ENCODE results near the gene SLC25A19. TPM values are rescaled to one million over a fixed set of nuclear protein-coding genes. Genes with fewer than 3 reads are reported as not detected.
"Not testable (repeated sequence)": the region's sequence is repeated elsewhere in the genome, so short reads cannot be mapped to it uniquely, and the experiment has no call there.

Gene SLC25A19
- total RNA-seq, 4 donors from 2014 or later: 16.7 to 23.1 (median 20.1) TPM

GRCh38 chr17:75301502-75302206 lies 12.4 kb upstream of the SLC25A19 start:
- TF ChIP-seq EP300 (IDR thresholded peaks at IDR 0.05): peak in 1 of 2 donors; percentile 7
- TF ChIP-seq, protein P1, sequence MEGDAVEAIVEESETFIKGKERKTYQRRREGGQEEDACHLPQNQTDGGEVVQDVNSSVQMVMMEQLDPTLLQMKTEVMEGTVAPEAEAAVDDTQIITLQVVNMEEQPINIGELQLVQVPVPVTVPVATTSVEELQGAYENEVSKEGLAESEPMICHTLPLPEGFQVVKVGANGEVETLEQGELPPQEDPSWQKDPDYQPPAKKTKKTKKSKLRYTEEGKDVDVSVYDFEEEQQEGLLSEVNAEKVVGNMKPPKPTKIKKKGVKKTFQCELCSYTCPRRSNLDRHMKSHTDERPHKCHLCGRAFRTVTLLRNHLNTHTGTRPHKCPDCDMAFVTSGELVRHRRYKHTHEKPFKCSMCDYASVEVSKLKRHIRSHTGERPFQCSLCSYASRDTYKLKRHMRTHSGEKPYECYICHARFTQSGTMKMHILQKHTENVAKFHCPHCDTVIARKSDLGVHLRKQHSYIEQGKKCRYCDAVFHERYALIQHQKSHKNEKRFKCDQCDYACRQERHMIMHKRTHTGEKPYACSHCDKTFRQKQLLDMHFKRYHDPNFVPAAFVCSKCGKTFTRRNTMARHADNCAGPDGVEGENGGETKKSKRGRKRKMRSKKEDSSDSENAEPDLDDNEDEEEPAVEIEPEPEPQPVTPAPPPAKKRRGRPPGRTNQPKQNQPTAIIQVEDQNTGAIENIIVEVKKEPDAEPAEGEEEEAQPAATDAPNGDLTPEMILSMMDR (IDR thresholded peaks at IDR 0.05): no peak
- Histone ChIP-seq H3K4me1 (no peaks in the 10 kb centered on the region), H3K4me3 (no peak overlapping the region), H3K27me3 (no peaks in the 10 kb centered on the region), H3K27ac (no peak overlapping the region), H3K36me3 (no peaks in the 10 kb centered on the region), H3K9me3 (no peaks in the 10 kb centered on the region)
- no peak for DNase-seq (ENCODE audit: low spot score in 2 of 2)
- WGBS, 2 donors: 83 to 86% methylated on average over 16 to 17 of the region's 17 CpGs

DNA sequence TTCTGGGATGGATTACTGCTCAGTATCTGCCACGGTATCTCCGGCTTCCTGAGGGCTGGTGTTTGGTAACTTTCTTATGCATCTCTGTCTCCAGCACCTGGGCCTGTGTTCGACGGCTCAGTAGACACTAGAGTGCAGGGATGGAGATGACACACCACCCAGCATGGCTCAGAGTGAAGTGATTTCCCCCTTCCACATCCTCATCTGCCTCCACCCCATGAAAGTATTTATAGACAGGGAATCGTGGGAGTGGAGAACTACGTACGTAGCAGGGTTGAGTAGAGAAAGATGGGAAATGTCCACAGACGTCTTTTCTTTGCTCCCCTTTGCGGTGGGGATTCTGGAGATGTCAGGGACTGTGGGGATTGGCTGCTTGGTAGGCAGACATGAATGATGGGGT lies 11.8 kb upstream of the SLC25A19 start:
- Histone ChIP-seq H3K27me3 (no peaks in the 10 kb centered on the region), H3K27ac (no peak overlapping the region), H3K36me3 (no peaks in the 10 kb centered on the region), H3K4me3 (no peak overlapping the region), H3K4me1 (no peaks in the 10 kb centered on the region), H3K9me3 (no peaks in the 10 kb centered on the region)
- no peak for DNase-seq (ENCODE audit: low spot score in 2 of 2)
- TF ChIP-seq POLR2A (IDR thresholded peaks at IDR 0.05) (no peak), EP300 (IDR thresholded peaks at IDR 0.05) (no peak)
- TF ChIP-seq, protein P1 (IDR thresholded peaks at IDR 0.05): no peak
- 71 to 74% methylated on average over 9 of the region's 9 CpGs for WGBS, 2 donors

GRCh38 chr17:75300280-75300679 lies 11.0 kb upstream of the SLC25A19 start:
- H3K27me3 ChIP-seq: no peaks in the 10 kb centered on the region

DNA sequence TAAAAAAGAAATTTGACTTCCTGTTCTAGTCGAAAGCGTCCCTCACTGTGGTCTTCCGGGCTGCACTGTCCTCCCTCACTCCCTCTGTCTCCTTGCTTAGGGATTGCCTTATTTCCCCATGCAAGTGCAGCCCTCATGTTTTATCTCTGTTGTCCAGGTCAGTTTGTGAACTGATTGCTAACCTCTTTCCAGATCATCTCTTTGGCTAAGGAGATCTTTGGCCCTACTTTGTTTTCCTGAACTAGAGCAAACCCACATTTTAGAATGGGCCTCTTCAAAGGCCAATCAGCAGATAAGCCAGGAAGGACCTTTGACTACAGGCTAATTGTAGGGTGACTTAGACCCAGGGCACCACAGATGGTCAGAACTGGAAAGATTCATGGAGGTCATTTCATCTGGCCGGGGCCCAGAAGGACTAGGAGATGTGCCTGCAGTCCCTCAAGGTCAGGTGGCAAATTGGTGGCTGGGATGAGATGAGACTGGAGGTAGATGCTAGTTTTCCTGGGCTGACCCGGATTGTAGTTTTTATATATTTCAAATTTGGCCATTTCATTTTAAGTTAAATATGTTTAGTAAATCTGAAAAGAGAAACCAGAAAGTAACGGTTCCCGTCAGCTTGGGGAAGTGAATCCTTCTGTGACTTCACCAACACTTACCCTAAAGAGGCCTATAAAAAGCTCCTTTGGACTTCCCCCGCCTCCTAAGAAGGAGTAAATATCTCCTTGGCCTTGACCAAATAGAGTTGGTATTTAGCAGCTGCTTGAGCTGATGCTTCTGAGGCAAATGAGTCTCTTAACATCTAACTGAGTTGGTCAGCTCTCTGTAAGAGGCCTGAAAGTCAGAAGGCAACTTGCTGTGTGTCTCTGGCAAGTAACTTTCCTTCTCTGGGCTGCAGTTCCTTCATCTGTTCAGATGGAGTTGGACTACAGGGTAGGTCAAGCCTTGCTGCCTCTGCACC lies 6.2 kb upstream of the SLC25A19 start:
- Histone ChIP-seq H3K36me3 (no peaks in the 10 kb centered on the region), H3K4me3 (no peak overlapping the region), H3K9me3 (no peaks in the 10 kb centered on the region), H3K4me1 (no peaks in the 10 kb centered on the region), H3K27me3 (no peaks in the 10 kb centered on the region), H3K27ac (peak overlapping the region in 3 of 4 donors; percentile 70 to 73 (median 71))
- DNase-seq (ENCODE audit: low spot score in 2 of 2): no peak
- WGBS, 2 donors: 78 to 85% methylated on average over 8 of the region's 8 CpGs
- TF ChIP-seq, protein P1 (IDR thresholded peaks at IDR 0.05): no peak
- peak in 1 of 2 donors; percentile 8 for TF ChIP-seq EP300 (IDR thresholded peaks at IDR 0.05)
- TF ChIP-seq POLR2A (IDR thresholded peaks at IDR 0.05): no peak

More at GRCh38 chr17:75300280-75300679, 11.0 kb upstream of the SLC25A19 start:
- Histone ChIP-seq H3K4me3 (no peak overlapping the region), H3K27ac (no peak overlapping the region), H3K36me3 (no peaks in the 10 kb centered on the region), H3K4me1 (no peaks in the 10 kb centered on the region), H3K9me3 (no peaks in the 10 kb centered on the region)
- 77 to 82% methylated on average over 7 of the region's 7 CpGs for WGBS, 2 donors
- TF ChIP-seq POLR2A (IDR thresholded peaks at IDR 0.05) (no peak), EP300 (IDR thresholded peaks at IDR 0.05) (no peak)
- TF ChIP-seq, protein P1 (IDR thresholded peaks at IDR 0.05): no peak
- no peak for DNase-seq (ENCODE audit: low spot score in 2 of 2)

DNA sequence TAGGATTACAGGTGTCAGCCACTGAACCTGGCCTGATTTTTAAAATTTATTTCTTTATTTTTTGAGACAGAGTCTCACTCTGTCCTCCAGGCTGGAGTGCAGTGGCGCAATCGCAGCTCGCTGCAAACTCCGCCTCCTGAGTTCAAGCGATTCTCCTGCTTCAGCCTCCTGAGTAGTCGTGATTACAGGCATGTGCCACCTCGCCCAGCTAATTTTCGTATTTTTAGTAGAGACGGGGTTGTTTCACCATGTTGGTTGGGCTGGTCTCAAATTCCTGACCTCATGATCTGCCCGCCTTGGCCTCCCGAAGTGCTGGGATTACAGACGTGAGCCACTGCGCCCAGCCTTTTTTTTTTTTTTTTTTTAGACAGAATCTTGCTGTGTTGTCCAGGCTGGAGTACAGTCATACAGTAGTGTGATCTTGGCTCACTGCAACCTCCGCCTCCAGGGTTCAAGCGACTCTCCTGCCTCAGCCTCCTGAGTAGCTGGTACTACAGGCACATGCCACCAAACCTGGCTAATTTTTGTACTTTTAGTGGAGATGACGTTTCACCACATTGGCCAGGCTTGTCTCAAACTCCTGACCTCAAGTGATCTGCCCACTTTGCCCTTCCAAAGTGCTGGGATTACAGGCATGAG lies 3.7 kb upstream of the SLC25A19 start:
- not testable (repeated sequence) for DNase-seq (ENCODE audit: low spot score in 2 of 2); H3K36me3 ChIP-seq; H3K27me3 ChIP-seq; H3K4me1 ChIP-seq; H3K4me3 ChIP-seq; H3K9me3 ChIP-seq
- H3K27ac ChIP-seq: peak overlapping the region in 2 of 4 donors; percentile 15 to 41
- WGBS, 2 donors: 59 to 64% methylated on average over 16 of the region's 16 CpGs

All from tibial nerve (tissue), 4 donors.